Spleen (tissue), 11 donors: ENCODE results near the gene GCHFR. TPM values are rescaled to one million over a fixed set of nuclear protein-coding genes. Genes with fewer than 3 reads are reported as not detected.

Experiments used
- DNase-seq: peaks from one replicate; pipeline ENCODE4 v3.0.0-alpha.2; 2020
- H3K27ac ChIP-seq, 8 donors: fragments of 200-600 bp; sonication (generic) in 7 of 8; 1 replicate in 4 of 8; 2 replicates in 4 of 8; pipeline versions ENCODE4 v1.5.0 to v1.8.0; 2016 to 2021; ENCODE audit warnings: inconsistent platforms in 4 of 8, mild to moderate bottlenecking in 4 of 8, moderate library complexity in 1 of 8
- H3K27me3 ChIP-seq, 7 donors: fragments of 200-600 bp; sonication (generic) in 6 of 7; replicated peaks in 1 of 7; 1 replicate in 4 of 7; 2 replicates in 3 of 7; pipeline versions ENCODE4 v1.5.0 to v1.8.0; 2016 to 2021; ENCODE audit warnings: inconsistent platforms in 3 of 7, mild to moderate bottlenecking in 1 of 7
- H3K36me3 ChIP-seq, 6 donors: fragments of 200-600 bp; sonication (generic) in 5 of 6; 1 replicate in 4 of 6; 2 replicates in 2 of 6; pipeline versions ENCODE4 v1.5.0 to v1.8.0; 2016 to 2021; ENCODE audit warnings: inconsistent platforms in 2 of 6
- H3K4me1 ChIP-seq, 6 donors: fragments of 200-600 bp; sonication (generic) in 5 of 6; 1 replicate in 3 of 6; 2 replicates in 3 of 6; pipeline versions ENCODE4 v1.5.0 to v1.8.0; 2016 to 2021; ENCODE audit warnings: inconsistent platforms in 3 of 6
- H3K4me3 ChIP-seq, 8 donors: fragments of 200-600 bp; sonication (generic) in 7 of 8; 1 replicate in 4 of 8; 2 replicates in 4 of 8; pipeline versions ENCODE4 v1.5.0 to v1.8.0; 2016 to 2021; ENCODE audit warnings: inconsistent platforms in 4 of 8, mild to moderate bottlenecking in 4 of 8, moderate library complexity in 2 of 8
- H3K9me3 ChIP-seq, 8 donors: fragments of 200-600 bp; sonication (generic) in 7 of 8; 1 replicate in 4 of 8; 2 replicates in 4 of 8; pipeline versions ENCODE4 v1.5.0 to v1.8.0; 2016 to 2021; ENCODE audit warnings: inconsistent platforms in 4 of 8
- POLR2A ChIP-seq, 3 donors: fragments of 450-650 bp; IDR thresholded peaks; one replicate each; pipeline ENCODE4 v1.5.1; 2017; ENCODE audit warnings: antibody characterized with exemption in 3 of 3, mild to moderate bottlenecking in 1 of 3
- POLR2AphosphoS5 ChIP-seq, 3 donors: sonication (generic); formaldehyde crosslinking; IDR thresholded peaks; one replicate each; pipeline ENCODE4 v1.5.1; 2017; ENCODE audit warnings: antibody characterized with exemption in 3 of 3
- WGBS, 5 donors: extraction: QIAGEN DNeasy Blood & Tissue Kit in 3 of 5; methylation state at CpG; one replicate each; pipeline versions ENCODE4 v1.1.5 to v1.1.7; 2013 to 2018; 5-methylcytosine and 5-hydroxymethylcytosine counted together
- intact Hi-C: fragments of 100-400 bp; cut with DNase I; formaldehyde crosslinking; loops from one replicate; pipeline ENCODE4 v1.15.0; 2023; ENCODE audit warnings: low total_unique reads
- polyA plus RNA-seq, 3 donors: library from polyadenylated mRNA; stranded (reverse); fragments of 200-250 nt; gene quantifications; one replicate each; pipeline ENCODE4 v1.2.1, GENCODE V29; 2013
- total RNA-seq, 7 donors: library from RNA; depleted of rRNA in 3 of 7; stranded (reverse); fragments of >200 nt in 3 of 7; fragmentation: NEBNext Ultra II Directional in 4 of 7; extraction: Animal tissue kit (Norgen Biotek cat#: 25700) in 4 of 7; gene quantifications; one replicate each; pipeline versions ENCODE4 v1.1.0 to v1.2.1, GENCODE V29; 2016 to 2021
- TF ChIP-seq, protein P1 (sequence below), 11 experiments: fragments of 200-600 bp in 7 of 11; fragments of 450-650 bp in 4 of 11; sonication (generic) in 4 of 11; IDR thresholded peaks in 8 of 11; conservative IDR thresholded peaks in 3 of 11; 1 replicate in 7 of 11; 2 replicates in 4 of 11; pipeline versions ENCODE4 v1.4.0 to v1.8.0; 2016 to 2021; ENCODE audit warnings: antibody characterized with exemption in 11 of 11, inconsistent platforms in 4 of 11, mild to moderate bottlenecking in 1 of 11
- donor health status: healthy with polysubstance abuse.
- donor health status: DM: no; HTN: no; CAD: no; lungs with moderate emphysema.
- donor health status: DM: no; HTN: no; CAD: no.
- donor health status: Bipolar disorder and iron deficiency.
- donor health status: healthy.
- donor health status: DM: no; HTN: no; CAD: no.
- donor health status: DM: yes; HTN: yes; CAD: no.

Gene GCHFR
- total and polyA plus RNA-seq, 10 donors: 6.1 to 38.0 (median 16.0) TPM

- WGBS, 5 donors: 81 to 91% (median 88%) methylated on average over 5 of the region's 5 CpGs
- no peaks in the 10 kb centered on the region for H3K27me3 ChIP-seq
- no peak for DNase-seq
These were observed 32.6 kb downstream of the GCHFR start for GRCh38 chr15:40796512-40796911.

DNA sequence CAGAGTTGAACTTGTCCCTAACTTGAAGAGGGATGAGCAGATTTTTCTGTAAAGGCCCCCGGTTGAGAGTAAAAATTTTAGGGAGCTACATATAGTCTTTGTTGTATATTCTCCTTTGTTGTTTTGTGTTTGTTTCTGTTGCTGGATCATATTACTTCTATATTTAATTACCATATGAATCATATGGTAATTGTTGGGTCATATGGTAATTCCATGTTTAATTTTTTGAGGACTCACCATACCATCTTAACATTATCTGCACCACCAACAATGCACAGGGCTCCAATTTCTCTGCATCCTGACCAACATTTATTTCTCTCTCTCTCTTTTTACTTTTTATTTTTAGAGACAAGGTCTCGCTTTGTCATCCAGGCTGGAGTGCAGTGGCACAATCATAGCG is 35.7 kb downstream of the GCHFR start:
- WGBS, 5 donors: 89 to 96% (median 92%) methylated on average over 3 of the region's 3 CpGs
- no peak for DNase-seq
- Histone ChIP-seq H3K27ac (no peak overlapping the region), H3K36me3 (peaks cover 0 to 54% (median 7%) of the 10 kb centered on the region in 6 donors), H3K4me1 (peaks cover 0 to 44% (median 24%) of the 10 kb centered on the region in 6 donors), H3K4me3 (no peak overlapping the region), H3K9me3 (no peaks in the 10 kb centered on the region), H3K27me3 (no peaks in the 10 kb centered on the region)
- TF ChIP-seq, protein P1, sequence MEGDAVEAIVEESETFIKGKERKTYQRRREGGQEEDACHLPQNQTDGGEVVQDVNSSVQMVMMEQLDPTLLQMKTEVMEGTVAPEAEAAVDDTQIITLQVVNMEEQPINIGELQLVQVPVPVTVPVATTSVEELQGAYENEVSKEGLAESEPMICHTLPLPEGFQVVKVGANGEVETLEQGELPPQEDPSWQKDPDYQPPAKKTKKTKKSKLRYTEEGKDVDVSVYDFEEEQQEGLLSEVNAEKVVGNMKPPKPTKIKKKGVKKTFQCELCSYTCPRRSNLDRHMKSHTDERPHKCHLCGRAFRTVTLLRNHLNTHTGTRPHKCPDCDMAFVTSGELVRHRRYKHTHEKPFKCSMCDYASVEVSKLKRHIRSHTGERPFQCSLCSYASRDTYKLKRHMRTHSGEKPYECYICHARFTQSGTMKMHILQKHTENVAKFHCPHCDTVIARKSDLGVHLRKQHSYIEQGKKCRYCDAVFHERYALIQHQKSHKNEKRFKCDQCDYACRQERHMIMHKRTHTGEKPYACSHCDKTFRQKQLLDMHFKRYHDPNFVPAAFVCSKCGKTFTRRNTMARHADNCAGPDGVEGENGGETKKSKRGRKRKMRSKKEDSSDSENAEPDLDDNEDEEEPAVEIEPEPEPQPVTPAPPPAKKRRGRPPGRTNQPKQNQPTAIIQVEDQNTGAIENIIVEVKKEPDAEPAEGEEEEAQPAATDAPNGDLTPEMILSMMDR (IDR thresholded peaks at IDR 0.05 in 8 of 11, conservative IDR thresholded peaks at IDR 0.05 in 3 of 11): no peak
- TF ChIP-seq POLR2AphosphoS5 (IDR thresholded peaks at IDR 0.05) (no peak), POLR2A (IDR thresholded peaks at IDR 0.05) (no peak)
- intact Hi-C loops: no loop called here

More at GRCh38 chr15:40796512-40796911, 32.6 kb downstream of the GCHFR start:
- intact Hi-C loops: no loop called here
- peaks cover 0 to 40% (median 9%) of the 10 kb centered on the region in 6 donors for H3K36me3 ChIP-seq
- H3K27ac ChIP-seq: peak overlapping the region in 2 of 8 donors; percentile 50 to 57
- peaks cover 0 to 40% (median 19%) of the 10 kb centered on the region in 6 donors for H3K4me1 ChIP-seq
- TF ChIP-seq, protein P1 (IDR thresholded peaks at IDR 0.05 in 8 of 11, conservative IDR thresholded peaks at IDR 0.05 in 3 of 11): no peak
- TF ChIP-seq POLR2A (IDR thresholded peaks at IDR 0.05) (no peak), POLR2AphosphoS5 (IDR thresholded peaks at IDR 0.05) (no peak)
- no peak overlapping the region for H3K4me3 ChIP-seq
- no peaks in the 10 kb centered on the region for H3K9me3 ChIP-seq

DNA sequence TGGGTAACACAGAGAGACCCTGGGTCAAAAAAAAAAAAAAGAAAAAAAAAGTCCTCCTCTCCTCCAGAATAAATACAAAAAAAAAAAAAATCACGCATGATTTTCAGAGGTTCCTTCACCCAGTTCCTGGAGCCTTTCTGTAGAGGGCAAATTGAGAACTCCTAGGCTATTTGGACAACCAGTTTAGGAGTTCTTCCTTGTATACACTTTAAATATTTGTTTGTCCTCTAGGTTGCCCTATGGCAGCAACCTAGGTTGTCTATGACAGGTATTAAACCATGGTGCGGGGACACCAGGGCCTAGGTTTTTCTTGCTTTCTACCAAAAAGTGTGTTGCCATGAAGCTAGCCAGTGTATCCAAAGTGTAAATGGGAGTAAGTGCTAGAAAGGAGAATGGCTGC is 39.2 kb downstream of the GCHFR start:
- no peaks in the 10 kb centered on the region for H3K9me3 ChIP-seq

DNA sequence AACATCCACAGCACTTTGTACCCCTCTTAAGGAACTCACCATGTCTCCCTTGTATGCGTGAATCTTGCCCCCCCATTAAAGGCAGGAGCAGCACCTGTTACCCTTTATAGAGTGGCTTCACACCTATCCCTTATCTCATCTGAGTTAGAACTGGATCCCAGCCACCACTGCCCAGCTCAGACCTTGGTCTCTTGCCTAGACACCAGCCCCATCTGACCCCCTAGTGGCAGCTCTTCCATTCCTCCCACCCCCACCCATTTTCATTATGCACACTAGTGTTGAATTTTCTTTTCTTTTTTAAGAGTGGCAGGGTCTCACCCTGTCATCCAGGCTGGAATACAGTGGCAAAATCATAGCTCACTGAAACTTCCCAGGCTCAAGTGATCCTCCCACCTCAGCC is 39.8 kb downstream of the GCHFR start:
- Histone ChIP-seq H3K4me3 (no peak overlapping the region), H3K4me1 (peaks cover 12 to 49% (median 39%) of the 10 kb centered on the region in 6 donors), H3K36me3 (peaks cover 0 to 45% (median 3%) of the 10 kb centered on the region in 6 donors), H3K27me3 (no peaks in the 10 kb centered on the region), H3K27ac (no peak overlapping the region), H3K9me3 (no peaks in the 10 kb centered on the region)
- TF ChIP-seq POLR2AphosphoS5 (IDR thresholded peaks at IDR 0.05): no peak
- TF ChIP-seq, protein P1 (IDR thresholded peaks at IDR 0.05 in 8 of 11, conservative IDR thresholded peaks at IDR 0.05 in 3 of 11): no peak
- TF ChIP-seq POLR2A (IDR thresholded peaks at IDR 0.05): no peak
- intact Hi-C loops: no loop called here
- DNase-seq: no peak
- WGBS, 5 donors: 87 to 100% (median 95%) methylated on average over 1 of the region's 1 CpG

More for the DNA sequence above, 39.2 kb downstream of the GCHFR start:
- intact Hi-C loops: no loop called here
- Histone ChIP-seq H3K36me3 (peaks cover 0 to 51% (median 5%) of the 10 kb centered on the region in 6 donors), H3K27ac (no peak overlapping the region), H3K4me1 (peaks cover 11 to 43% (median 33%) of the 10 kb centered on the region in 6 donors), H3K4me3 (no peak overlapping the region), H3K27me3 (no peaks in the 10 kb centered on the region)
- no peak for DNase-seq
- 93 to 99% (median 95%) methylated on average over 2 of the region's 2 CpGs for WGBS, 5 donors
- TF ChIP-seq POLR2AphosphoS5 (IDR thresholded peaks at IDR 0.05): no peak
- no peak for TF ChIP-seq POLR2A (IDR thresholded peaks at IDR 0.05)
- TF ChIP-seq, protein P1 (IDR thresholded peaks at IDR 0.05 in 8 of 11, conservative IDR thresholded peaks at IDR 0.05 in 3 of 11): no peak
